HCT116 (cell line): ENCODE results near the gene MGME1.

ENCODE experiments used
- ATF3 ChIP-seq: IDR thresholded peaks from 2 replicates; pipeline ENCODE4 v1.6.1; 2012
- CTCF ChIP-seq, 3 experiments: fragments of 200-600 bp in 1 of 3; sonication (generic) in 1 of 3; IDR thresholded peaks in 2 of 3; conservative IDR thresholded peaks in 1 of 3; 2 replicates each; pipeline ENCODE4 v1.5.1; 2012 to 2017; ENCODE audit warnings: low read depth in 2 of 3, low read length in 2 of 3, antibody characterized with exemption in 1 of 3, borderline replicate concordance in 1 of 3, control low read depth in 1 of 3, mild to moderate bottlenecking in 1 of 3, mixed read lengths in 1 of 3, mixed run types in 1 of 3, moderate library complexity in 1 of 3; ENCODE audit not compliant: insufficient read depth in 1 of 3
- EZH2 ChIP-seq: fragments of 200-600 bp; sonication (generic); IDR thresholded peaks from 2 replicates; pipeline ENCODE4 v1.6.1; 2017; ENCODE audit warnings: antibody characterized with exemption, mixed run types
- FOSL1 ChIP-seq: IDR thresholded peaks from 2 replicates; pipeline ENCODE4 v1.6.1; 2012; ENCODE audit warnings: low read depth
- POLR2A ChIP-seq: IDR thresholded peaks from 2 replicates; pipeline ENCODE4 v1.7.0; 2011; ENCODE audit warnings: borderline replicate concordance; ENCODE audit not compliant: insufficient read depth, insufficient read length; ENCODE audit errors: extremely low read depth
- POLR2AphosphoS5 ChIP-seq: IDR thresholded peaks from 2 replicates; pipeline ENCODE4 v1.6.1; 2011; ENCODE audit warnings: mild to moderate bottlenecking, low read depth, low read length, moderate library complexity
- REST ChIP-seq: IDR thresholded peaks from 2 replicates; pipeline ENCODE4 v1.6.1; 2012; ENCODE audit warnings: low read depth
- SIN3A ChIP-seq: IDR thresholded peaks from 2 replicates; pipeline ENCODE4 v1.6.1; 2012; ENCODE audit warnings: low read depth
- YY1 ChIP-seq: IDR thresholded peaks from 2 replicates; pipeline ENCODE4 v1.6.1; 2011; ENCODE audit warnings: low read length, low read depth, moderate library complexity, mild to moderate bottlenecking; ENCODE audit not compliant: insufficient replicate concordance; ENCODE audit errors: extremely low read depth
- ZFX ChIP-seq: fragments of 450-650 bp; IDR thresholded peaks from 2 replicates; pipeline ENCODE4 v1.6.1; 2017

GRCh38 chr20:17985388-17986018 is 16.7 kb downstream of the MGME1 start:
- no peak for TF ChIP-seq CTCF (IDR thresholded peaks at IDR 0.05 in 2 of 3, conservative IDR thresholded peaks at IDR 0.05 in 1 of 3; ENCODE audit: borderline replicate concordance in 1 of 3, insufficient read depth in 1 of 3, low read depth in 2 of 3, low read length in 2 of 3)
- no peak for TF ChIP-seq YY1
- TF ChIP-seq POLR2AphosphoS5 = no peak
- no peak for TF ChIP-seq POLR2A
- no peak for TF ChIP-seq SIN3A
- TF ChIP-seq ATF3 = no peak
- no peak for TF ChIP-seq EZH2
- TF ChIP-seq ZFX = no peak
- TF ChIP-seq FOSL1 = no peak
- TF ChIP-seq REST = no peak
